SK-N-MC (cell line): Measurements from ENCODE around the gene DBN1.

ENCODE experiments used
- EZH2 ChIP-seq: fragments of 200-600 bp; sonication (generic); IDR thresholded peaks from one replicate; pipeline ENCODE4 v1.6.1; 2017; ENCODE audit warnings: antibody characterized with exemption
- POLR2AphosphoS5 ChIP-seq: IDR thresholded peaks from 2 replicates; pipeline ENCODE4 v1.6.1; 2012; ENCODE audit warnings: mild to moderate bottlenecking, low read depth, low read length, borderline replicate concordance

DNA sequence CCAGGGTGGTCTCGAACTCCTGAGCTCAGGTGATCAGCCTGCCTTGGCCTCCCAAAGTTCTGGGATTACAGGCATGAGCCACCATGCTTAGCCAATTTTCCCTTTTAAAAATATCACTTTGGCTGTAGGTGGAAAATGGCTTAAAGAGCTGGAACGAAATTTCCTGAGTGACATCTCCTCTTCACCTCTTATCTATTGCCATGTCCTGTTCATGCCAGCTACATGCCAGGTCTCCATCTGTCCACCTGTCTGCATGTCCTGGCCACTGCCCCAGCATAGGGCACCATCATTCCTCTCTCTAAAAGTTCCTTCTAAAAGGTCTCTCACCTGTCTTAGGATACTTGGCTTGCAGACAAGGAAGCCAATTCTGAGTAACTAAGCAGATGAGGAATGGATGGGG, 49.8 kb downstream of the DBN1 start:
- TF ChIP-seq EZH2 (no peak), POLR2AphosphoS5 (no peak)
